IMR-90 (cell line): Measurements from ENCODE around the gene DCAF6. TPM values are rescaled to one million over a fixed set of nuclear protein-coding genes. Genes with fewer than 3 reads are reported as not detected.

Experiments
- microRNA-seq, 2 experiments: library from miRNA; stranded (forward) in 1 of 2; unstranded in 1 of 2; fragments of 10-50 nt in 1 of 2; fragments of <30 nt in 1 of 2; gene quantifications in 1 of 2; microRNA quantifications in 1 of 2; one replicate each; pipeline versions ENCODE3 to v1.1.0; 2013 to 2020; ENCODE audit not compliant: insufficient read depth in 1 of 2, insufficient read length in 1 of 2, unreplicated experiment in 1 of 2
- polyA plus RNA-seq, 3 experiments: library from polyadenylated mRNA; depleted of rRNA; stranded (reverse); fragments of >200 nt; gene quantifications; 2 replicates each; pipeline ENCODE4 v1.2.3, GENCODE V29; 2012; ENCODE audit warnings: low replicate concordance in 1 of 3
- small RNA-seq, 5 experiments: library from RNA; depleted of rRNA; stranded (forward); fragments of <200 nt; gene quantifications; one replicate each; pipeline ENCODE3, GENCODE V24; 2012
- total RNA-seq: library from RNA; depleted of rRNA; stranded (reverse); fragments of >200 nt; gene quantifications from 2 replicates; pipeline ENCODE4 v1.2.3, GENCODE V29; 2012; rRNA removed

Gene DCAF6
- total and polyA plus RNA-seq, 2 of the 4 experiments (the other 2 are of a cell fraction) = 60.4 to 88.7 TPM

Small RNA genes within 50 kb of the gene (microRNA-seq; reads per million reads assigned to microRNA genes)
- gene MIR1255B2 = 0 reads per million in 2 experiments

Small RNA genes within 50 kb of the gene (small RNA-seq; reads per million reads assigned to genes)
- 0 reads per million in 5 experiments for gene MIR1255B2

Other genes starting within 250 kb of the DCAF6 start
- 81.7 and 87.3 TPM in 2 replicates for gene MPZL1, start 214.7 kb upstream of the DCAF6 start, total RNA-seq
- 48.0 and 55.3 TPM in 2 replicates for gene MPZL1, start 214.7 kb upstream of the DCAF6 start, polyA plus RNA-seq (2012; rRNA removed)
- gene ADCY10, start 22.5 kb upstream of the DCAF6 start, total RNA-seq = under 0.01 TPM in 2 replicates
- gene ADCY10, start 22.5 kb upstream of the DCAF6 start, polyA plus RNA-seq (2012; rRNA removed) = 0.03 and 0.19 TPM in 2 replicates
- gene MPC2, start 389 bp downstream of the DCAF6 start, total RNA-seq = 35.0 and 56.7 TPM in 2 replicates
- gene MPC2, start 389 bp downstream of the DCAF6 start, polyA plus RNA-seq (2012; rRNA removed) = 40.9 and 42.9 TPM in 2 replicates
- gene GPR161, start 200.2 kb downstream of the DCAF6 start, total RNA-seq = 11.1 and 13.3 TPM in 2 replicates
- 12.4 and 12.5 TPM in 2 replicates for gene GPR161, start 200.2 kb downstream of the DCAF6 start, polyA plus RNA-seq (2012; rRNA removed)
- gene TIPRL, start 242.3 kb downstream of the DCAF6 start, total RNA-seq = 15.4 and 41.1 TPM in 2 replicates
- gene TIPRL, start 242.3 kb downstream of the DCAF6 start, polyA plus RNA-seq (2012; rRNA removed) = 20.0 and 23.8 TPM in 2 replicates